Smooth muscle cell (in vitro differentiated cells): ENCODE measurements around the gene HABP2. TPM values are rescaled to one million over a fixed set of nuclear protein-coding genes. Genes with fewer than 3 reads are reported as not detected.

Source experiments
- DNase-seq: peaks from one replicate; lab custom pipeline; 2025; ENCODE audit not compliant: unreplicated experiment; lab: John Stamatoyannopoulos, UW
- H2AFZ ChIP-seq: fragments of 200-600 bp; sonication (generic); 2 replicates; pipeline ENCODE4 v1.6.0; 2016; ENCODE audit warnings: antibody characterized with exemption, low read depth, mild to moderate bottlenecking
- H3F3A ChIP-seq: fragments of 200-600 bp; sonication (generic); 2 replicates; pipeline ENCODE4 v1.6.0; 2017; ENCODE audit warnings: antibody characterized with exemption, low read depth
- H3K27ac ChIP-seq: fragments of 200-600 bp; sonication (generic); 2 replicates; pipeline ENCODE4 v1.5.1; 2016; ENCODE audit warnings: low read depth, mild to moderate bottlenecking
- H3K27me3 ChIP-seq: fragments of 200-600 bp; sonication (generic); 2 replicates; pipeline ENCODE4 v1.6.1; 2016; ENCODE audit warnings: low read depth, mild to moderate bottlenecking
- H3K36me3 ChIP-seq: fragments of 200-600 bp; sonication (generic); 2 replicates; pipeline ENCODE4 v1.5.1; 2016; ENCODE audit warnings: low read depth
- H3K4me1 ChIP-seq: fragments of 200-600 bp; sonication (generic); 2 replicates; pipeline ENCODE4 v1.5.1; 2016; ENCODE audit warnings: low read depth
- H3K4me2 ChIP-seq: fragments of 200-600 bp; sonication (generic); 2 replicates; pipeline ENCODE4 v1.6.0; 2016; ENCODE audit warnings: mild to moderate bottlenecking
- H3K4me3 ChIP-seq: fragments of 200-600 bp; sonication (generic); 2 replicates; pipeline ENCODE4 v1.5.1; 2016; ENCODE audit warnings: mild to moderate bottlenecking
- H3K79me2 ChIP-seq: fragments of 200-600 bp; sonication (generic); 2 replicates; pipeline ENCODE4 v1.6.0; 2016; ENCODE audit warnings: low read depth, mild to moderate bottlenecking
- H3K9ac ChIP-seq: fragments of 200-600 bp; sonication (generic); 2 replicates; pipeline ENCODE4 v1.6.0; 2016; ENCODE audit warnings: low read depth
- H3K9me3 ChIP-seq: fragments of 200-600 bp; sonication (generic); replicated peaks from 2 replicates; pipeline ENCODE4 v1.5.1; 2016; ENCODE audit warnings: low read depth
- H4K20me1 ChIP-seq: fragments of 200-600 bp; sonication (generic); 2 replicates; pipeline ENCODE4 v1.6.0; 2016; ENCODE audit warnings: low read depth
- CTCF ChIP-seq: fragments of 200-600 bp; sonication (generic); IDR thresholded peaks from 2 replicates; pipeline ENCODE4 v1.5.1; 2017; ENCODE audit warnings: borderline replicate concordance, mild to moderate bottlenecking, antibody characterized with exemption; ENCODE audit not compliant: insufficient read depth, poor library complexity, severe bottlenecking
- WGBS: methylation state at CpG from one replicate; pipeline ENCODE4 v1.1.7; 2016; ENCODE audit warnings: low lambda C conversion rate; 5-methylcytosine and 5-hydroxymethylcytosine counted together
- polyA plus RNA-seq: library from polyadenylated mRNA; unstranded; fragments of >200 nt; fragmentation: Nextera tagmentation; extraction: Ambion mirVana; gene quantifications from 2 replicates; pipeline ENCODE4 v1.2.1, GENCODE V29; 2016
- total RNA-seq: library from RNA; depleted of rRNA; stranded (reverse); fragments of >200 nt; gene quantifications from 2 replicates; pipeline ENCODE4 v1.2.3, GENCODE V29; 2014

The HABP2 gene
- total and polyA plus RNA-seq, 2 experiments from 2014 or later, result 0.05 TPM; not detected in 1

- 73% methylated on average over 5 of the region's 5 CpGs for WGBS
- H3K4me1 ChIP-seq, result no peaks in the 10 kb centered on the region
- H3K9me3 ChIP-seq, result no peaks in the 10 kb centered on the region
- no peaks in the 10 kb centered on the region for H3F3A ChIP-seq
- no peak for DNase-seq
- H3K79me2 ChIP-seq, result no peaks in the 10 kb centered on the region
- no peak overlapping the region for H3K9ac ChIP-seq
- H3K27ac ChIP-seq, result no peak overlapping the region
- TF ChIP-seq CTCF, result no peak
- no peaks in the 10 kb centered on the region for H4K20me1 ChIP-seq
- no peak overlapping the region for H3K4me2 ChIP-seq
- no peaks in the 10 kb centered on the region for H3K36me3 ChIP-seq
- peaks cover 20% of the 10 kb centered on the region for H3K27me3 ChIP-seq
- no peak overlapping the region for H3K4me3 ChIP-seq
- no peak overlapping the region for H2AFZ ChIP-seq
These were observed 9.5 kb upstream of the HABP2 start for GRCh38 chr10:113543107-113543955.

GRCh38 chr10:113544392-113544791 is 8.5 kb upstream of the HABP2 start:
- WGBS, result 95% methylated on average over 1 of the region's 1 CpG
- no peaks in the 10 kb centered on the region for H3K9me3 ChIP-seq

GRCh38 chr10:113547426-113547825 is 5.4 kb upstream of the HABP2 start:
- H2AFZ ChIP-seq, result no peak overlapping the region
- H3K4me3 ChIP-seq, result no peak overlapping the region
- no peaks in the 10 kb centered on the region for H4K20me1 ChIP-seq
- TF ChIP-seq CTCF, result no peak
- no peak overlapping the region for H3K4me2 ChIP-seq
- no peaks in the 10 kb centered on the region for H3K9me3 ChIP-seq
- peaks cover 20% of the 10 kb centered on the region for H3K27me3 ChIP-seq
- no peak overlapping the region for H3K9ac ChIP-seq
- no peak overlapping the region for H3K27ac ChIP-seq
- no peak for DNase-seq
- H3K79me2 ChIP-seq, result no peaks in the 10 kb centered on the region
- H3K36me3 ChIP-seq, result no peaks in the 10 kb centered on the region
- WGBS, result 97% methylated on average over 2 of the region's 2 CpGs
- no peaks in the 10 kb centered on the region for H3K4me1 ChIP-seq
- H3F3A ChIP-seq, result no peaks in the 10 kb centered on the region

More at GRCh38 chr10:113544392-113544791, 8.5 kb upstream of the HABP2 start:
- H2AFZ ChIP-seq, result no peak overlapping the region
- no peaks in the 10 kb centered on the region for H3K36me3 ChIP-seq
- no peaks in the 10 kb centered on the region for H3F3A ChIP-seq
- H3K4me2 ChIP-seq, result no peak overlapping the region
- H4K20me1 ChIP-seq, result no peaks in the 10 kb centered on the region
- no peaks in the 10 kb centered on the region for H3K79me2 ChIP-seq
- H3K27me3 ChIP-seq, result peaks cover 20% of the 10 kb centered on the region
- no peak overlapping the region for H3K9ac ChIP-seq
- no peak overlapping the region for H3K4me3 ChIP-seq
- no peak overlapping the region for H3K27ac ChIP-seq
- no peak for DNase-seq
- H3K4me1 ChIP-seq, result no peaks in the 10 kb centered on the region
- TF ChIP-seq CTCF, result no peak

GRCh38 chr10:113549856-113550255 is 3.0 kb upstream of the HABP2 start:
- 80% methylated on average over 6 of the region's 6 CpGs for WGBS
- no peaks in the 10 kb centered on the region for H3K79me2 ChIP-seq
- H3K36me3 ChIP-seq, result no peaks in the 10 kb centered on the region
- DNase-seq, result no peak
- no peak overlapping the region for H2AFZ ChIP-seq
- H3K4me3 ChIP-seq, result no peak overlapping the region
- TF ChIP-seq CTCF, result no peak
- H3K27me3 ChIP-seq, result peaks cover 10% of the 10 kb centered on the region
- H3K4me2 ChIP-seq, result no peak overlapping the region
- H3K4me1 ChIP-seq, result peaks cover 6% of the 10 kb centered on the region
- H3F3A ChIP-seq, result no peaks in the 10 kb centered on the region
- H3K9ac ChIP-seq, result no peak overlapping the region
- no peaks in the 10 kb centered on the region for H3K9me3 ChIP-seq
- H4K20me1 ChIP-seq, result no peaks in the 10 kb centered on the region
- H3K27ac ChIP-seq, result no peak overlapping the region
